ENCODE data around the gene SPTBN5.

Gene SPTBN5

DNA sequence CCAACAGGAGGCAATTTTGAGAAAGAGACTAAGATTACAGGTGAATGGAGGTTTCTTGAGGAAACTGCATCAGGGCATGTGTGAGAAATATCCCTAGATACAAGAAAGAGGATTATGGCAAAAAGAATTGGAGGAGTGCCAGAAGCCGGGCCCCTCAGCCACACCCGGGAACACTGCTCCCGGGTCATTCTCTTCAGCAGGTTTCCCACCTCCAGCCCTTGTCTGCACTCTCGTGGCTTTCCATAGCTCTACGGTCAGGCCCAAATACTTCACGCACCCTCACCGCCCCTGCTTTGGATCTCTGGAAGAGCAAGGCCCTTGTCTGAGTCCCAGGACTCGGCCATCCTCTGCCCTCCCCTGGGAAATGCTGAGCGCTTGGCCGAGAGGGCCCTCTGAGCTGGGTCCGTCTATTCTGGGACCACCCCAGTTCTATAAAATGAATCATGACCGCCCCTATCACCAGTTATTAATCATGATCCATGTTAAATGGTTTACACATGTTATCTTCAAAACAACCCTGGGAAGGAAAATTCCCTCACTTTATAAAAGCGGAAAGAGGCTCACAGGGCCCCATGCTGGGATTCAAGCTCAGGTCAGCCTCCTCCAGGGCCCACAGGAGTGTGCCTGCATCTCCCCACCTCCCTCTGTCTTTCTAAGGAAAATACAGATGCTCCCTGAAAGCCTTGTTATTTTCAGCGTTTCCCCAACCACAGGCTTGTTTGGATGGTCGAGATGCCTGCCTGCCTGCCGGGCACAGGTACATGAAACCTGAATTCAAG lies 38.8 kb upstream of the SPTBN5 start:
- H3K4me3 ChIP-seq (ENCODE audit: control insufficient read depth, low read depth, low read length) = no peak overlapping the region
- TF ChIP-seq, protein P1, sequence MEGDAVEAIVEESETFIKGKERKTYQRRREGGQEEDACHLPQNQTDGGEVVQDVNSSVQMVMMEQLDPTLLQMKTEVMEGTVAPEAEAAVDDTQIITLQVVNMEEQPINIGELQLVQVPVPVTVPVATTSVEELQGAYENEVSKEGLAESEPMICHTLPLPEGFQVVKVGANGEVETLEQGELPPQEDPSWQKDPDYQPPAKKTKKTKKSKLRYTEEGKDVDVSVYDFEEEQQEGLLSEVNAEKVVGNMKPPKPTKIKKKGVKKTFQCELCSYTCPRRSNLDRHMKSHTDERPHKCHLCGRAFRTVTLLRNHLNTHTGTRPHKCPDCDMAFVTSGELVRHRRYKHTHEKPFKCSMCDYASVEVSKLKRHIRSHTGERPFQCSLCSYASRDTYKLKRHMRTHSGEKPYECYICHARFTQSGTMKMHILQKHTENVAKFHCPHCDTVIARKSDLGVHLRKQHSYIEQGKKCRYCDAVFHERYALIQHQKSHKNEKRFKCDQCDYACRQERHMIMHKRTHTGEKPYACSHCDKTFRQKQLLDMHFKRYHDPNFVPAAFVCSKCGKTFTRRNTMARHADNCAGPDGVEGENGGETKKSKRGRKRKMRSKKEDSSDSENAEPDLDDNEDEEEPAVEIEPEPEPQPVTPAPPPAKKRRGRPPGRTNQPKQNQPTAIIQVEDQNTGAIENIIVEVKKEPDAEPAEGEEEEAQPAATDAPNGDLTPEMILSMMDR (IDR thresholded peaks at IDR 0.05; ENCODE audit: control insufficient read depth, insufficient read depth, low read depth, low read length, missing control alignments) = no peak
- DNase-seq (ENCODE audit: low read depth) = no peak

DNA sequence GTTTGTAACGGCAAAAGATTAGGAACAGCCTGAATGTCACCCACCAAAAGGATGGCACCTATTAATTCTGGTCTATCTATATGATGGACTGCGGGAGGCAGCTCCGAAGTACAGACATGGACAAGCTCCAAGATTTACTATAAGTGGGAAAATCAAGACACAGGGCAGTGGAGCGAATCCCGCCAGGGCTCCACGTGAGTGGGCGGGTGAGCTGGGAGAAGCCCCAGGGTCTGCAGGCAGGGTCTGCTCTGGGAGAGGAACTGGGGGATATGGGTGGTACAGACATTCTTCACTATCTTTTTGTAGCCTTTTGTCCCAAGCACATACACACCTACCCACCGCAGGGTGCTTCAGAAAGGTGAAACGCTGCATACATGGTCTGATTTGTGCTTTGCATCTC lies 38.2 kb upstream of the SPTBN5 start:
- DNase-seq (ENCODE audit: low read depth) = no peak
- TF ChIP-seq, protein P1 (IDR thresholded peaks at IDR 0.05; ENCODE audit: control insufficient read depth, insufficient read depth, low read depth, low read length, missing control alignments) = no peak
- H3K4me3 ChIP-seq (ENCODE audit: control insufficient read depth, low read depth, low read length) = no peak overlapping the region

DNA sequence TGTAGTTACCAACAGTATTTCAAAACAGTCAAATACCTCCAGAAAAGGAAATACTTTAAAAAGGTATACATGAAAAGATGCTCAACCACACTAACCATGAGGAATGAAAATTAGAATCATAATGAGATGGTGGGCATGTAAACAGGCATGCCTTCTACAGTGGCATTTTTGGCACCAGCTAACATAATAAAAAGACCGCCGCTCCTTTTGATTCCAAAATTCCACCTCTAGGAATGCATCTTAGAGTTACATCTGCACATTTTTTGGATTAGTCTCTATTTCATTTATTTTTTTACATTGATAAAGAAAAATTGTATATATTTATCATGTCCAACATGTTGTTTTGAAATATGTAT lies 37.0 kb upstream of the SPTBN5 start:
- no peak for DNase-seq (ENCODE audit: low read depth)
- TF ChIP-seq, protein P1 (IDR thresholded peaks at IDR 0.05; ENCODE audit: control insufficient read depth, insufficient read depth, low read depth, low read length, missing control alignments) = no peak
- H3K4me3 ChIP-seq (ENCODE audit: control insufficient read depth, low read depth, low read length) = no peak overlapping the region

DNA sequence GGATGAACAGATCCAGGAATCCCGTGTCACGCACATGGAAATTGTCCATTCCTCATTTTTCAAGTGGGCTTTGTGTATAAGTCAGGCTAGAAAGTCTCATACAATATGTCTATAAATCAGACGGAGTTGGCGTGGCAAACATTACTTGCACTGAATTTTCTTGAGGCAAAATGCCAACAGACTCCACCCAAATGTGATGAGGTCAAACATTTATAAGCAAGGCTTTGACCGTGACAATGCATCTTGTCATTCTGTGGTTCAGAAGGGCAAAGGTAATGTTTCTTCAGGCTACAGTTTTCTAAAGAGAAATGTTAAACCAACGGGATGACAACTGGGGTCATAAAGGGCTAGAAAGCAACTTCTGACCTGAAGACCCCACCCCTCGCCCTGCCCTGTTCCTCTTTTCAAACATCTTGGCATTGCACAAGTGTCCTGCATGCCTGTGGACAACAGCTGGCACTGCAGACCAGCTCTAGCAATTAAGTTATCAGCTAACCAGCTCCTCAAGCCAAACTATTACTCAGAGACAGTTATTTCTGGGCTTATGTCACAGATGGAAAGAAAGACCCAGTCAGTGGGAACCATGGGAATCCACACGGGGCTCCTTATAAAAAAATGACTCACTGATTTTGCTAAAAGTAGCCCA lies 36.5 kb upstream of the SPTBN5 start:
- TF ChIP-seq, protein P1 (IDR thresholded peaks at IDR 0.05; ENCODE audit: control insufficient read depth, insufficient read depth, low read depth, low read length, missing control alignments) = peak; percentile 43
- no peak overlapping the region for H3K4me3 ChIP-seq (ENCODE audit: control insufficient read depth, low read depth, low read length)
- peak; percentile 94 for DNase-seq (ENCODE audit: low read depth)

DNA sequence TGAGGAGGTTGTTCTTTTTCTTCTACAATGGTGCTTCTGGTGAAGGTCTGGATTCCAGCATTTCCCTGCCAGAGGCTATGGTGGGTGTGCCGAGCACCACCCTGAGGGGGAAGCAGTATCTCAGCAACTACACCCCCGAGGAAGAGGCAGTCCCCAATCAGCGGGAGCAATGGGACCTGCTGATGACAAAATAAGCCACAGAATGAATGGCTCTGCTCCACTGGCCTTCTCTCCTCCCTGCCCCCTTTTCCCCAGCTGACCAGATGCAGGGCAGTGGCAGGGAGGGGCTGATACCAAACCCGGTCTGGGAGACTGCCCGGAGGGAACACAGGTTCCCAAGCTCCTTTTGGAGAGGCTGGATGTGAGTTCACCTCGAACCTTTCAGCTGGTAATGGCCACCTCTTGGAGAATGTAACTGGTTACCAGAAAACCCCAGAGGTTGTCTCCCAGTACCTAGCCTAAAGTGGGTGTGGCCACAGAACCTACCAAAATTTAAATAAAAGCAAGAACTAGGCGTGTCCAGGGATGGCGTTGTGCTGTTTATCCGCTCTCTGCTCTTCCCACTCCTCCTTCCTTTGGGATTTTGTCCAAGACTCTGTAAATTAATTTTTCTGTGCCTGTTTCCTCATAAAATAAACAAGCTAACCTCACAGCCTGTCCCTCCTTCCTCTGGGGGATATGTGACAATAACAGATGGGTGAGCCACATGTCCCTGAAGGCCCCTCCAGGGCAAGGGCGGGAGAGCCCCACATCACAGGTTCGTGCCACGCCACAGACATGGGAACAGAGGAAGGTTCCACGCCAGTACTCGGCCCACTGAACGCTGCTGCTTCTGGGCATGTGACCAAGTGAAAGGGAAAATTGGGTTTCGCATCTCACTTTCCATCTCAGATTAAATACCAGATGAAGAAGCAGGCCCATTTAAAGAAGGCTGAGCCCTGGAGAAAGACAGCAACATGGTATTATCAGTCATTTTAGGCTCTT lies 35.1 kb upstream of the SPTBN5 start:
- DNase-seq (ENCODE audit: low read depth) = no peak
- TF ChIP-seq, protein P1 (IDR thresholded peaks at IDR 0.05; ENCODE audit: control insufficient read depth, insufficient read depth, low read depth, low read length, missing control alignments) = no peak
- H3K4me3 ChIP-seq (ENCODE audit: control insufficient read depth, low read depth, low read length) = no peak overlapping the region

DNA sequence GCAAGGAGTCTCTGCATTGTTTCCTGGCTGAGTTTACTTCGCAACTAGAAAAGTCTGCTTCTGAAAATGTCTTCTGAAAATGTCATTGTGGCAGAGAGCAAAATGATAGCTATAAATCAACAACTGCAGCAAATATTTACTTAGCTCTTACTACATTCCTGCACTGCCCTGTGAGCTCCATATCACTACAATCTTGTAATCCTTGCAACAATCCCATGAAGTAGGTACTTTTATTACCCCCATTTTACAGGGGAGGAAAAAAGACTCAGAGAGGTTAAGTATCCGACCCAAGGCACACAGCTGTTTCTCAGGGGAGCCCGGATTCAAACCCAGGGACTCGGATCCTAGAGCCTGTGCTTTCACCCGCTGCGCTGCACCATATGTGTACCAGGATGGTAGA lies 34.2 kb upstream of the SPTBN5 start:
- no peak overlapping the region for H3K4me3 ChIP-seq (ENCODE audit: control insufficient read depth, low read depth, low read length)
- DNase-seq (ENCODE audit: low read depth) = no peak
- TF ChIP-seq, protein P1 (IDR thresholded peaks at IDR 0.05; ENCODE audit: control insufficient read depth, insufficient read depth, low read depth, low read length, missing control alignments) = no peak
